ENCODE measurements around the gene ZBTB47.

- TF ChIP-seq CTCF (IDR thresholded peaks at IDR 0.05) (no peak), POLR2AphosphoS5 (IDR thresholded peaks at IDR 0.05) (no peak), EP300 (IDR thresholded peaks at IDR 0.05) (no peak), POLR2A (IDR thresholded peaks at IDR 0.05) (no peak)
Measured at GRCh38 chr3:42681361-42682038, 28.0 kb downstream of the ZBTB47 start.

Data from stomach (tissue), 4 donors.